Stomach (tissue), 4 donors: Measurements from ENCODE around the gene SRCIN1.

ENCODE experiments used
- CTCF ChIP-seq, 7 experiments: fragments of 450-650 bp in 4 of 7; fragments of 200-600 bp in 3 of 7; sonication (generic) in 3 of 7; IDR thresholded peaks; one replicate each; pipeline ENCODE4 v1.5.1; 2016 to 2019; ENCODE audit warnings: antibody characterized with exemption in 7 of 7, control low read depth in 2 of 7, mild to moderate bottlenecking in 1 of 7
- POLR2A ChIP-seq, 4 donors: fragments of 450-650 bp; IDR thresholded peaks; one replicate each; pipeline ENCODE4 v1.6.1; 2016; ENCODE audit warnings: antibody characterized with exemption in 4 of 4, control low read depth in 2 of 4, mild to moderate bottlenecking in 1 of 4, moderate library complexity in 1 of 4

GRCh38 chr17:38609280-38610031, 3.7 kb upstream of the SRCIN1 start:
- TF ChIP-seq POLR2A (IDR thresholded peaks at IDR 0.05) (no peak), CTCF (IDR thresholded peaks at IDR 0.05) (no peak)
